OCI-LY3 (cell line): ENCODE measurements around the gene SERBP1.

Experiments
- H2AFZ ChIP-seq: fragments of 200-600, 300-600 bp; shearing (Covaris generic); 2 replicates; pipeline ENCODE4 v1.6.0; 2014; ENCODE audit warnings: antibody characterized with exemption, low read depth, low read length
- H3K27ac ChIP-seq: fragments of 200-600, 300-600 bp; sonication (generic); 2 replicates; pipeline ENCODE4 v1.5.1; 2014; ENCODE audit warnings: mild to moderate bottlenecking, low read length, moderate library complexity, mixed read lengths
- H3K27me3 ChIP-seq: fragments of 200-600, 300-600 bp; sonication (generic); 2 replicates; pipeline ENCODE4 v1.6.1; 2014; ENCODE audit warnings: low read depth, low read length, mixed read lengths
- H3K36me3 ChIP-seq: fragments of 200-600, 300-600 bp; sonication (generic); replicated peaks from 2 replicates; pipeline ENCODE3; 2014; ENCODE audit warnings: low read depth, low read length, mixed read lengths
- H3K4me1 ChIP-seq: fragments of 300-600, 200-600 bp; sonication (generic); 2 replicates; pipeline ENCODE4 v1.6.1; 2014; ENCODE audit warnings: low read length, mixed read lengths
- H3K4me2 ChIP-seq: fragments of 200-600, 300-600 bp; sonication (generic); 2 replicates; pipeline ENCODE4 v1.6.1; 2014; ENCODE audit warnings: low read length, mixed read lengths
- H3K4me3 ChIP-seq: fragments of 300-600, 200-600 bp; sonication (generic); 2 replicates; pipeline ENCODE4 v1.5.1; 2014; ENCODE audit warnings: antibody characterized with exemption, mild to moderate bottlenecking, low read length, moderate library complexity
- H3K79me2 ChIP-seq: fragments of 300-600, 200-600 bp; shearing (Covaris generic); 2 replicates; pipeline ENCODE4 v1.6.1; 2014; ENCODE audit warnings: mild to moderate bottlenecking, low read length, mixed read lengths
- H3K9ac ChIP-seq: fragments of 300-600, 200-600 bp; shearing (Covaris generic); 2 replicates; pipeline ENCODE4 v1.6.0; 2014; ENCODE audit warnings: mild to moderate bottlenecking, low read length, moderate library complexity
- H3K9me3 ChIP-seq: fragments of 200-600, 300-600 bp; shearing (Covaris generic); 2 replicates; pipeline ENCODE4 v1.6.1; 2014; ENCODE audit warnings: low read length, mixed read lengths; ENCODE audit not compliant: insufficient read depth
- H4K20me1 ChIP-seq: fragments of 200-600, 300-600 bp; sonication (generic); 2 replicates; pipeline ENCODE4 v1.6.1; 2016; ENCODE audit warnings: low read length, mixed read lengths; ENCODE audit not compliant: insufficient read depth
- EZH2phosphoT487 ChIP-seq: fragments of 200-600 bp; shearing (Covaris generic); IDR thresholded peaks from 2 replicates; pipeline ENCODE4 v1.6.1; 2018; ENCODE audit warnings: antibody characterized with exemption, mixed run types, low read depth
- TF ChIP-seq, protein P1 (sequence below): fragments of 200-600, 300-600 bp; sonication (generic); IDR thresholded peaks from 2 replicates; pipeline ENCODE4 v1.5.1; 2014; ENCODE audit warnings: antibody characterized with exemption, low read length, low read depth

Gene SERBP1

DNA sequence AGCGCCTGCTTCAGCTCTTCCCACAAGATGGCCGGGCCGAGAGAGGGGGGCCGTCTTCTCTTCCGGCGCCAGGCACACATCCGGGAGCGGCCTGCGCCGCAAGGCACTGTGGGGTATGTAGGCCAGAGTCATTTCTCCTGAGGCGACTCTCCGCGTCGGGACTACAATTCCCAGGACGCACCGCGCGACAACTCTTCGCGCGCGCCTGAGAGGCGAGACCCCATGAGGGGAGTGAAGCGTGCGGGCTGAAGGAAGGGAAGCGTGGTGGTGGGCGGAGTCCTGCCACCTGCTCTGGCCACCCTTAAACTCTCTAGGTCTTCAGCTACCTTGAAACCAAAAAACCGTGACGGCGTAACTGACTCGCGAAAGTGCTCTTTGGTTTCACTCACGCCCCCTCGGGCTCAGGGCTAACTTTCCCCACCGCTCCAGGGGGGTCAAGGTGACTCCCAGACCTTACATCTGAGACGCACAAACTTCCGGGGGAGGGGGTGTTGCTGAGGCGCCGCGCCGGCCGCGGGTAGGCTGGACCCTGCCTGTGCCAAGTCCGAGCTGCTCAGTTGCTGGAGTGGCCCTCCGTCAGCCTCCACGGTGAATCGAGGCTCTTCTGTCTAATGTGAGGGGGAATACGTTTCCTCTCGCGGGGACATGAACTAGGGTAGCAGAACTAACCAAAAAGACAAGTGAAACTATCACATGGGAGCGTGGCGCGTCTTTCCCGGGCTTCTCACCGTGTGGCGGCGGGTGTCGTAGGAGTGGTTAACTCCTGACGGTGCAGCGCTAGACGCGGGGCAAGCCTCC is at the start of gene SERBP1:
Gene SERBP1, minus strand, starts transcription at position 45 of the 798 bp plus-strand sequence. CDS start 102 bp downstream, outside the sequence.
- no peaks in the 10 kb centered on the region for H3K27me3 ChIP-seq
- H3K4me1 ChIP-seq = peaks cover 43% of the 10 kb centered on the region
- H2AFZ ChIP-seq = peak within 1 kb of the TSS; percentile 93
- peak within 1 kb of the TSS; percentile 95 for H3K4me3 ChIP-seq
- H3K36me3 ChIP-seq = peaks cover 31% of the 10 kb centered on the region
- TF ChIP-seq EZH2phosphoT487 = no peak
- H3K9ac ChIP-seq = peak within 1 kb of the TSS; percentile 96
- peak within 1 kb of the TSS; percentile 98 for H3K27ac ChIP-seq
- H4K20me1 ChIP-seq = peaks cover 40% of the 10 kb centered on the region
- H3K4me2 ChIP-seq = peak within 1 kb of the TSS; percentile 92
- peaks cover 58% of the 10 kb centered on the region for H3K79me2 ChIP-seq
- no peaks in the 10 kb centered on the region for H3K9me3 ChIP-seq

- no peak overlapping the region for H3K27ac ChIP-seq
- no peak for TF ChIP-seq EZH2phosphoT487
- TF ChIP-seq, protein P1, sequence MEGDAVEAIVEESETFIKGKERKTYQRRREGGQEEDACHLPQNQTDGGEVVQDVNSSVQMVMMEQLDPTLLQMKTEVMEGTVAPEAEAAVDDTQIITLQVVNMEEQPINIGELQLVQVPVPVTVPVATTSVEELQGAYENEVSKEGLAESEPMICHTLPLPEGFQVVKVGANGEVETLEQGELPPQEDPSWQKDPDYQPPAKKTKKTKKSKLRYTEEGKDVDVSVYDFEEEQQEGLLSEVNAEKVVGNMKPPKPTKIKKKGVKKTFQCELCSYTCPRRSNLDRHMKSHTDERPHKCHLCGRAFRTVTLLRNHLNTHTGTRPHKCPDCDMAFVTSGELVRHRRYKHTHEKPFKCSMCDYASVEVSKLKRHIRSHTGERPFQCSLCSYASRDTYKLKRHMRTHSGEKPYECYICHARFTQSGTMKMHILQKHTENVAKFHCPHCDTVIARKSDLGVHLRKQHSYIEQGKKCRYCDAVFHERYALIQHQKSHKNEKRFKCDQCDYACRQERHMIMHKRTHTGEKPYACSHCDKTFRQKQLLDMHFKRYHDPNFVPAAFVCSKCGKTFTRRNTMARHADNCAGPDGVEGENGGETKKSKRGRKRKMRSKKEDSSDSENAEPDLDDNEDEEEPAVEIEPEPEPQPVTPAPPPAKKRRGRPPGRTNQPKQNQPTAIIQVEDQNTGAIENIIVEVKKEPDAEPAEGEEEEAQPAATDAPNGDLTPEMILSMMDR = no peak
- H3K9ac ChIP-seq = no peak overlapping the region
- H2AFZ ChIP-seq = no peak overlapping the region
- H4K20me1 ChIP-seq = no peaks in the 10 kb centered on the region
- no peak overlapping the region for H3K4me3 ChIP-seq
- no peaks in the 10 kb centered on the region for H3K79me2 ChIP-seq
- no peaks in the 10 kb centered on the region for H3K27me3 ChIP-seq
- no peaks in the 10 kb centered on the region for H3K9me3 ChIP-seq
- H3K4me2 ChIP-seq = no peak overlapping the region
- peaks cover 7% of the 10 kb centered on the region for H3K4me1 ChIP-seq
- no peaks in the 10 kb centered on the region for H3K36me3 ChIP-seq
Observed at GRCh38 chr1:67479146-67479891, 49.1 kb upstream of the SERBP1 start.

DNA sequence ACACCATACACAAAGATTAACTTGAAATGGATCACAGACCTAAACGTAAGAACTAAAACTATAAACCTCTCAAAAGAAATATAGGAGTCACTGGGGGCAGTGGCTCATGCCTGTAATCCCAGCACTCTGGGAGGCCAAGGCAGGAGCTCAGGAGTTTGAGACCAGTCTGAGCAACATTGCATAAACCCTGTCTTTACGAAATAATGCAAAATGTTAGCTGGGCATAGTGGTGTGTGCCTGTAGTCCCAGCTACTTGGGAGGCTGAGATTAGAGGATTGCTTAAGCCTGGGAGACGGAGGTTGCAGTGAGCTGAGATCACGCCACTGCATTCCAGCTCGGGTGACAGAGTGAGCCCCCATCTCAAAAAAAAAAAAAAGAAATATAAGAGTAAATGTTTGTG is 46.7 kb upstream of the SERBP1 start:
- Histone ChIP-seq H3K27ac (no peak overlapping the region), H3K4me3 (no peak overlapping the region), H3K79me2 (no peaks in the 10 kb centered on the region), H3K27me3 (no peaks in the 10 kb centered on the region), H4K20me1 (no peaks in the 10 kb centered on the region), H2AFZ (no peak overlapping the region), H3K9ac (no peak overlapping the region), H3K4me1 (peaks cover 7% of the 10 kb centered on the region), H3K4me2 (no peak overlapping the region), H3K9me3 (no peaks in the 10 kb centered on the region), H3K36me3 (no peaks in the 10 kb centered on the region)
- TF ChIP-seq EZH2phosphoT487 = no peak

DNA sequence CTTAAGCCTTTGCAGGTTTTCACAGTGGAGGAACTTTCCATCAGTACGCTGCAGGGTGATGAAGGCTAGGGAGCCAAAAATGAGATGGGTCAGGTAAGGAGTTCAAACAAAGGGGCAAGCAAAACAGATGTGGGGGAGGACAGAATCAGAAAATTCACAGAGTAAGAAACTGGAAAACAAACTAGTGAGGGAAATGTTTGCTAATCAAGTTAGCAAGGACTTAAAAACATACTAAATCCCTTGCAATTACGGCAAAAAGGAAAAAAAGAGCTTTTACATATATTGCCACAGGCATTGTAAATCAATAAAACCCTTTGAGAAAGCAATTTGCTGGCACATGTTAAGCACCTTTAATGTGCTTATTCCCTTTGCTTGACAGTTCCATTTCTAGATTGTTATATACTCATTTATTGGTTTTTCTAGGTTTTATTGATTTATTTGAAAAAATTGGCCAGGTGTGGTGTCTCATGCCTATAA is 45.8 kb upstream of the SERBP1 start:
- no peaks in the 10 kb centered on the region for H3K27me3 ChIP-seq
- H3K4me1 ChIP-seq = peaks cover 7% of the 10 kb centered on the region
- no peak overlapping the region for H3K27ac ChIP-seq
- no peak for TF ChIP-seq EZH2phosphoT487
- TF ChIP-seq, protein P1 = no peak
- no peak overlapping the region for H2AFZ ChIP-seq
- H3K4me3 ChIP-seq = no peak overlapping the region
- H4K20me1 ChIP-seq = no peaks in the 10 kb centered on the region
- H3K79me2 ChIP-seq = no peaks in the 10 kb centered on the region
- no peak overlapping the region for H3K9ac ChIP-seq
- H3K9me3 ChIP-seq = no peaks in the 10 kb centered on the region
- no peaks in the 10 kb centered on the region for H3K36me3 ChIP-seq
- H3K4me2 ChIP-seq = no peak overlapping the region

DNA sequence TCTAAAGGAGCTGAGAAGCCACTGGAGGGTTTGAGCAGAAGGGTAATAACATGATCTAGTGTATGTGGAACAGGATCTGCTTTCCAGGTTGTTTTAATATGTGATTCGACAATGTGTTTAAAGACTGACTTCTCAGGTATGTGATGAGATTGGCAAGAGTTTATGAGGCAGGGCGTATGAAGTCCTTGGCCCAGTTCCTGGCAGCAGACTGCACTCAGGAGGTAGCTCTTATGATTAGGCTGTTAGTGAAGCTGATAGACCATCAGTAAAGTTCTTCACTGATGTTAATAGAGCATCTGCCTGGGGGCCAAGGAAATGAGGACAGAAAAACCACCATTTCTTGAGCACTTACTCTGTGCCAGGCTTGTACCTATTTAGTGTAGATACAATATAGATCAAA is 41.9 kb upstream of the SERBP1 start:
- Histone ChIP-seq H3K9me3 (no peaks in the 10 kb centered on the region), H3K4me1 (no peaks in the 10 kb centered on the region), H4K20me1 (no peaks in the 10 kb centered on the region), H3K36me3 (no peaks in the 10 kb centered on the region), H3K4me2 (no peak overlapping the region), H3K27me3 (no peaks in the 10 kb centered on the region), H3K4me3 (no peak overlapping the region), H3K79me2 (no peaks in the 10 kb centered on the region), H3K9ac (no peak overlapping the region), H2AFZ (no peak overlapping the region), H3K27ac (no peak overlapping the region)
- TF ChIP-seq EZH2phosphoT487 = no peak
- TF ChIP-seq, protein P1 = no peak
